Activated CD8-positive, alpha-beta memory T cell treated with anti-CD3 and anti-CD28 coated beads for 48 hours (primary cell): Measurements from ENCODE around the gene UGT2B7.

Experiments used
- DNase-seq, 3 experiments: peaks; one replicate each; pipeline ENCODE4 v3.0.0-alpha.2; 2020; ENCODE audit warnings: low read depth in 2 of 3, low spot score in 2 of 3

The UGT2B7 gene

DNA sequence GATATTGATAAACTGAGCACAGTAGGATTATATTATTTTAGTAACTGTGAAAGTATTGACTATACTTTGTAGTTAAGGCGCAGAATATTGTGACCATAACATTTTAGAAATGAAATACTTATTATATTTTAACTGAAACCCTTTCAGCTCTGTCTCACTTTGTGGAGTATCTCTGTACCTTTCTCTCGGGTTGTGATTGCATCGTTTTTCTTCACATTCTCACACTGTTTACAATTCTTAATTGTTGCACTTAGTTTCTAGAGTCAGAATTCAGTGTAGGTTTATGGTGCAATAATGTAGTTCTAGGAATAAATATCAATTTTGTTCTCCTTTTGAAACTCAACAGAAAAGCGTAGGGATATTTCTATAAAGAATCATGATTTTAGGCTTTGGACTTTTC, 57.7 kb downstream of the UGT2B7 start:
- no peak for DNase-seq

DNA sequence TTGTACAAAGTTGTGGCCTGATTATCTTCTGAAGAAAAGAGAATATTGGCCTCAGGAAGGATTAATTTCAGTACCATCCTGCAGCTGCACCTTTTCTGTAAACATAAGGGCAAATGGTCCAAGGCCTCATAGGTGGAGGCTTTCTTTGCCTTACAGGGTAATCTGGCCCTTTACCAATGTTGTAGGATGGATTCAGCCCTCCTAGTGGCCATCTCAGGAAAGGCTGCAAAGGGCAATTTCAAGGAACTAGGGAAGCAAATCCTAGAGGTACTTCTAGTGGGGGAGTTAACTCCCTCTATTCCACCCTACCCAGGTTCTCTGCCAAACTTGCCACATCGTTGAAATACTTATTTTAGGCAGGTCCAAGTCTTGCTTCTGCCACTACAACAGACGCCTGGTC, 60.6 kb downstream of the UGT2B7 start:
- DNase-seq = no peak
